ENCODE data around the gene NFX1. TPM values are rescaled to one million over a fixed set of nuclear protein-coding genes. Genes with fewer than 3 reads are reported as not detected.

NFX1 gene
- total RNA-seq, 1 donor from 2014 or later, result 15.1 TPM

GRCh38 chr9:33250458-33250995 is 39.8 kb upstream of the NFX1 start:
- H3K9ac ChIP-seq (ENCODE audit: low read depth in 1 of 3, low read length in 3 of 3), result no peak overlapping the region

GRCh38 chr9:33254211-33254610 is 36.1 kb upstream of the NFX1 start:
- Histone ChIP-seq H3K27ac (ENCODE audit: low read depth, low read length) (no peak overlapping the region), H3K36me3 (ENCODE audit: control insufficient read depth in 3 of 3, insufficient read depth in 3 of 3, low read length in 3 of 3) (peaks cover 56 to 64% (median 60%) of the 10 kb centered on the region in 3 donors), H3K27me3 (ENCODE audit: control insufficient read depth in 3 of 3, insufficient read depth in 3 of 3, low read length in 3 of 3) (no peaks in the 10 kb centered on the region), H3K9me3 (ENCODE audit: control insufficient read depth in 3 of 3, low read length in 3 of 3) (no peaks in the 10 kb centered on the region), H3K4me1 (ENCODE audit: control insufficient read depth in 3 of 3, insufficient read depth in 3 of 3, low read length in 3 of 3) (peaks cover 0 to 12% (median 11%) of the 10 kb centered on the region in 3 donors), H3K9ac (ENCODE audit: low read depth in 1 of 3, low read length in 3 of 3) (peak overlapping the region in 1 of 3 donors; percentile 12), H3K4me3 (ENCODE audit: low read length in 3 of 3) (no peak overlapping the region)

More at GRCh38 chr9:33250458-33250995, 39.8 kb upstream of the NFX1 start:
- H3K4me3 ChIP-seq (ENCODE audit: low read length in 3 of 3), result no peak overlapping the region
- no peak overlapping the region for H3K27ac ChIP-seq (ENCODE audit: low read depth, low read length)
- H3K27me3 ChIP-seq (ENCODE audit: control insufficient read depth in 3 of 3, insufficient read depth in 3 of 3, low read length in 3 of 3), result no peaks in the 10 kb centered on the region
- no peaks in the 10 kb centered on the region for H3K4me1 ChIP-seq (ENCODE audit: control insufficient read depth in 3 of 3, insufficient read depth in 3 of 3, low read length in 3 of 3)
- peaks cover 32 to 44% (median 40%) of the 10 kb centered on the region in 3 donors for H3K36me3 ChIP-seq (ENCODE audit: control insufficient read depth in 3 of 3, insufficient read depth in 3 of 3, low read length in 3 of 3)
- no peaks in the 10 kb centered on the region for H3K9me3 ChIP-seq (ENCODE audit: control insufficient read depth in 3 of 3, low read length in 3 of 3)

- no peaks in the 10 kb centered on the region for H3K9me3 ChIP-seq (ENCODE audit: control insufficient read depth in 3 of 3, low read length in 3 of 3)
- H3K4me1 ChIP-seq (ENCODE audit: control insufficient read depth in 3 of 3, insufficient read depth in 3 of 3, low read length in 3 of 3), result peaks cover 0 to 12% (median 11%) of the 10 kb centered on the region in 3 donors
- H3K27me3 ChIP-seq (ENCODE audit: control insufficient read depth in 3 of 3, insufficient read depth in 3 of 3, low read length in 3 of 3), result no peaks in the 10 kb centered on the region
- H3K4me3 ChIP-seq (ENCODE audit: low read length in 3 of 3), result no peak overlapping the region
- peaks cover 61 to 66% (median 65%) of the 10 kb centered on the region in 3 donors for H3K36me3 ChIP-seq (ENCODE audit: control insufficient read depth in 3 of 3, insufficient read depth in 3 of 3, low read length in 3 of 3)
- H3K9ac ChIP-seq (ENCODE audit: low read depth in 1 of 3, low read length in 3 of 3), result no peak overlapping the region
- no peak overlapping the region for H3K27ac ChIP-seq (ENCODE audit: low read depth, low read length)
Observed at GRCh38 chr9:33255014-33255413, 35.3 kb upstream of the NFX1 start.

GRCh38 chr9:33255471-33255870 is 34.8 kb upstream of the NFX1 start:
- Histone ChIP-seq H3K9me3 (ENCODE audit: control insufficient read depth in 3 of 3, low read length in 3 of 3) (no peaks in the 10 kb centered on the region), H3K27ac (ENCODE audit: low read depth, low read length) (no peak overlapping the region), H3K4me3 (ENCODE audit: low read length in 3 of 3) (no peak overlapping the region), H3K27me3 (ENCODE audit: control insufficient read depth in 3 of 3, insufficient read depth in 3 of 3, low read length in 3 of 3) (no peaks in the 10 kb centered on the region), H3K9ac (ENCODE audit: low read depth in 1 of 3, low read length in 3 of 3) (no peak overlapping the region), H3K4me1 (ENCODE audit: control insufficient read depth in 3 of 3, insufficient read depth in 3 of 3, low read length in 3 of 3) (peaks cover 0 to 12% (median 11%) of the 10 kb centered on the region in 3 donors), H3K36me3 (ENCODE audit: control insufficient read depth in 3 of 3, insufficient read depth in 3 of 3, low read length in 3 of 3) (peaks cover 65 to 70% (median 66%) of the 10 kb centered on the region in 3 donors)

GRCh38 chr9:33256236-33256635 is 34.1 kb upstream of the NFX1 start:
- H3K4me1 ChIP-seq (ENCODE audit: control insufficient read depth in 3 of 3, insufficient read depth in 3 of 3, low read length in 3 of 3), result peaks cover 0 to 12% (median 11%) of the 10 kb centered on the region in 3 donors
- no peaks in the 10 kb centered on the region for H3K9me3 ChIP-seq (ENCODE audit: control insufficient read depth in 3 of 3, low read length in 3 of 3)
- H3K27me3 ChIP-seq (ENCODE audit: control insufficient read depth in 3 of 3, insufficient read depth in 3 of 3, low read length in 3 of 3), result no peaks in the 10 kb centered on the region
- no peak overlapping the region for H3K9ac ChIP-seq (ENCODE audit: low read depth in 1 of 3, low read length in 3 of 3)
- H3K36me3 ChIP-seq (ENCODE audit: control insufficient read depth in 3 of 3, insufficient read depth in 3 of 3, low read length in 3 of 3), result peaks cover 66 to 74% (median 68%) of the 10 kb centered on the region in 3 donors
- H3K4me3 ChIP-seq (ENCODE audit: low read length in 3 of 3), result no peak overlapping the region
- no peak overlapping the region for H3K27ac ChIP-seq (ENCODE audit: low read depth, low read length)

- H3K9me3 ChIP-seq (ENCODE audit: control insufficient read depth in 3 of 3, low read length in 3 of 3), result no peaks in the 10 kb centered on the region
- peak overlapping the region in 1 of 3 donors; percentile 66 for H3K9ac ChIP-seq (ENCODE audit: low read depth in 1 of 3, low read length in 3 of 3)
- peaks cover 0 to 12% (median 11%) of the 10 kb centered on the region in 3 donors for H3K4me1 ChIP-seq (ENCODE audit: control insufficient read depth in 3 of 3, insufficient read depth in 3 of 3, low read length in 3 of 3)
- no peak overlapping the region for H3K4me3 ChIP-seq (ENCODE audit: low read length in 3 of 3)
- H3K27me3 ChIP-seq (ENCODE audit: control insufficient read depth in 3 of 3, insufficient read depth in 3 of 3, low read length in 3 of 3), result no peaks in the 10 kb centered on the region
- H3K27ac ChIP-seq (ENCODE audit: low read depth, low read length), result peak overlapping the region; percentile 80
- H3K36me3 ChIP-seq (ENCODE audit: control insufficient read depth in 3 of 3, insufficient read depth in 3 of 3, low read length in 3 of 3), result peaks cover 66 to 77% (median 72%) of the 10 kb centered on the region in 3 donors
Observed at GRCh38 chr9:33257276-33257675, 33.0 kb upstream of the NFX1 start.

GRCh38 chr9:33260372-33260771 is 29.9 kb upstream of the NFX1 start:
- Histone ChIP-seq H3K4me3 (ENCODE audit: low read length in 3 of 3) (no peak overlapping the region), H3K27ac (ENCODE audit: low read depth, low read length) (no peak overlapping the region), H3K9me3 (ENCODE audit: control insufficient read depth in 3 of 3, low read length in 3 of 3) (no peaks in the 10 kb centered on the region), H3K9ac (ENCODE audit: low read depth in 1 of 3, low read length in 3 of 3) (no peak overlapping the region), H3K36me3 (ENCODE audit: control insufficient read depth in 3 of 3, insufficient read depth in 3 of 3, low read length in 3 of 3) (peaks cover 47 to 55% (median 48%) of the 10 kb centered on the region in 3 donors), H3K27me3 (ENCODE audit: control insufficient read depth in 3 of 3, insufficient read depth in 3 of 3, low read length in 3 of 3) (no peaks in the 10 kb centered on the region), H3K4me1 (ENCODE audit: control insufficient read depth in 3 of 3, insufficient read depth in 3 of 3, low read length in 3 of 3) (peaks cover 16 to 32% (median 25%) of the 10 kb centered on the region in 3 donors)

GRCh38 chr9:33263131-33264002 is 26.9 kb upstream of the NFX1 start:
- H3K36me3 ChIP-seq (ENCODE audit: control insufficient read depth in 3 of 3, insufficient read depth in 3 of 3, low read length in 3 of 3), result peaks cover 42 to 51% (median 46%) of the 10 kb centered on the region in 3 donors
- H3K9ac ChIP-seq (ENCODE audit: low read depth in 1 of 3, low read length in 3 of 3), result peak overlapping the region; percentile 95 to 99 (median 97)
- no peaks in the 10 kb centered on the region for H3K27me3 ChIP-seq (ENCODE audit: control insufficient read depth in 3 of 3, insufficient read depth in 3 of 3, low read length in 3 of 3)
- peak overlapping the region; percentile 95 for H3K27ac ChIP-seq (ENCODE audit: low read depth, low read length)
- peak overlapping the region; percentile 94 to 99 (median 97) for H3K4me3 ChIP-seq (ENCODE audit: low read length in 3 of 3)
- peaks cover 27 to 32% (median 27%) of the 10 kb centered on the region in 3 donors for H3K4me1 ChIP-seq (ENCODE audit: control insufficient read depth in 3 of 3, insufficient read depth in 3 of 3, low read length in 3 of 3)
- no peaks in the 10 kb centered on the region for H3K9me3 ChIP-seq (ENCODE audit: control insufficient read depth in 3 of 3, low read length in 3 of 3)

GRCh38 chr9:33264003-33264472 is 26.3 kb upstream of the NFX1 start:
- no peaks in the 10 kb centered on the region for H3K27me3 ChIP-seq (ENCODE audit: control insufficient read depth in 3 of 3, insufficient read depth in 3 of 3, low read length in 3 of 3)
- peak overlapping the region; percentile 94 to 99 (median 97) for H3K4me3 ChIP-seq (ENCODE audit: low read length in 3 of 3)
- H3K9me3 ChIP-seq (ENCODE audit: control insufficient read depth in 3 of 3, low read length in 3 of 3), result no peaks in the 10 kb centered on the region
- H3K27ac ChIP-seq (ENCODE audit: low read depth, low read length), result peak overlapping the region; percentile 95
- H3K36me3 ChIP-seq (ENCODE audit: control insufficient read depth in 3 of 3, insufficient read depth in 3 of 3, low read length in 3 of 3), result peaks cover 37 to 46% (median 44%) of the 10 kb centered on the region in 3 donors
- H3K9ac ChIP-seq (ENCODE audit: low read depth in 1 of 3, low read length in 3 of 3), result peak overlapping the region; percentile 95 to 99 (median 97)
- peaks cover 24 to 28% (median 27%) of the 10 kb centered on the region in 3 donors for H3K4me1 ChIP-seq (ENCODE audit: control insufficient read depth in 3 of 3, insufficient read depth in 3 of 3, low read length in 3 of 3)
